Right lobe of liver (tissue), 6 donors: Measurements from ENCODE around the gene FOXP1. TPM values are rescaled to one million over a fixed set of nuclear protein-coding genes. Genes with fewer than 3 reads are reported as not detected.

Experiments
- ATAC-seq, 4 donors: fragments of 200-7000 bp; cut with Tn5 transposase; one replicate each; pipeline ENCODE4 v1.9.1; 2020; ENCODE audit warnings: mild to moderate bottlenecking in 4 of 4, moderate library complexity in 4 of 4
- DNase-seq, 3 donors: peaks; one replicate each; pipeline ENCODE4 v3.0.0-alpha.2; 2020
- H3K27ac ChIP-seq, 3 donors: fragments of 200-600 bp; one replicate each; pipeline ENCODE4 v1.8.0; 2022
- H3K27me3 ChIP-seq, 2 donors: fragments of 200-600 bp; one replicate each; pipeline ENCODE4 v1.8.0; 2022
- H3K36me3 ChIP-seq, 4 donors: fragments of 200-600 bp; sonication (generic) in 1 of 4; one replicate each; pipeline versions ENCODE4 v1.5.1 to v1.8.0; 2017 to 2022; ENCODE audit warnings: control low read depth in 1 of 4
- H3K4me1 ChIP-seq, 4 donors: fragments of 200-600 bp; sonication (generic) in 1 of 4; one replicate each; pipeline versions ENCODE4 v1.5.1 to v1.8.0; 2017 to 2022; ENCODE audit warnings: control low read depth in 1 of 4
- H3K4me3 ChIP-seq, 3 donors: fragments of 200-600 bp; one replicate each; pipeline ENCODE4 v1.8.0; 2022
- H3K9me3 ChIP-seq, 4 donors: fragments of 200-600 bp; sonication (generic) in 1 of 4; one replicate each; pipeline versions ENCODE4 v1.5.1 to v1.8.0; 2017 to 2022; ENCODE audit warnings: control low read depth in 1 of 4
- POLR2A ChIP-seq: fragments of 450-650 bp; IDR thresholded peaks from one replicate; pipeline ENCODE4 v1.6.1; 2017; ENCODE audit warnings: antibody characterized with exemption, mild to moderate bottlenecking
- WGBS: methylation state at CpG from one replicate; pipeline ENCODE4 v1.1.6; 2018; ENCODE audit warnings: low coverage, low lambda C conversion rate; ENCODE audit not compliant: insufficient coverage; ENCODE audit errors: missing lambda C conversion rate; 5-methylcytosine and 5-hydroxymethylcytosine counted together
- intact Hi-C, 2 donors: fragments of 100-400 bp; cut with DNase I; formaldehyde crosslinking; loops; one replicate each; pipeline versions ENCODE4 v1.11.2 to v1.14.1; 2022
- total RNA-seq, 6 experiments: library from RNA; depleted of rRNA in 2 of 6; stranded (reverse); fragments of >200 nt in 2 of 6; fragmentation: NEBNext Ultra II Directional in 3 of 6; extraction: Animal tissue kit (Norgen Biotek cat#: 25700) in 3 of 6; gene quantifications; one replicate each; pipeline versions ENCODE4 v1.1.0 to v1.2.4, GENCODE V29; 2016 to 2023
- TF ChIP-seq, protein P1 (sequence below), 4 donors: fragments of 200-600 bp in 3 of 4; fragments of 450-650 bp in 1 of 4; IDR thresholded peaks; one replicate each; pipeline versions ENCODE4 v1.5.1 to v1.8.0; 2016 to 2022; ENCODE audit warnings: antibody characterized with exemption in 4 of 4, mild to moderate bottlenecking in 2 of 4
- donor health status: DM: no; HTN: yes; CAD: no.
- donor health status: DM: no; HTN: no; CAD: no.
- donor health status: DM: no; HTN: no; CAD: no.
- donor health status: DM: no; HTN: yes; CAD: no.
- donor health status: DM: no; HTN: yes; CAD: no.

Gene FOXP1
- total RNA-seq, 6 experiments from 2014 or later: 26.7 to 47.7 (median 35.2) TPM

GRCh38 chr3:71348831-71349230 is 234.7 kb downstream of the FOXP1 start:
- no peaks in the 10 kb centered on the region for H3K27me3 ChIP-seq
- DNase-seq (no peak), ATAC-seq (no peak)
- peaks cover 0 to 8% (median 0%) of the 10 kb centered on the region in 4 donors for H3K4me1 ChIP-seq
- no peaks in the 10 kb centered on the region for H3K36me3 ChIP-seq
- no peak overlapping the region for H3K27ac ChIP-seq
- WGBS: 100% methylated on average over 2 of the region's 2 CpGs
- no peaks in the 10 kb centered on the region for H3K9me3 ChIP-seq
- TF ChIP-seq, protein P1, sequence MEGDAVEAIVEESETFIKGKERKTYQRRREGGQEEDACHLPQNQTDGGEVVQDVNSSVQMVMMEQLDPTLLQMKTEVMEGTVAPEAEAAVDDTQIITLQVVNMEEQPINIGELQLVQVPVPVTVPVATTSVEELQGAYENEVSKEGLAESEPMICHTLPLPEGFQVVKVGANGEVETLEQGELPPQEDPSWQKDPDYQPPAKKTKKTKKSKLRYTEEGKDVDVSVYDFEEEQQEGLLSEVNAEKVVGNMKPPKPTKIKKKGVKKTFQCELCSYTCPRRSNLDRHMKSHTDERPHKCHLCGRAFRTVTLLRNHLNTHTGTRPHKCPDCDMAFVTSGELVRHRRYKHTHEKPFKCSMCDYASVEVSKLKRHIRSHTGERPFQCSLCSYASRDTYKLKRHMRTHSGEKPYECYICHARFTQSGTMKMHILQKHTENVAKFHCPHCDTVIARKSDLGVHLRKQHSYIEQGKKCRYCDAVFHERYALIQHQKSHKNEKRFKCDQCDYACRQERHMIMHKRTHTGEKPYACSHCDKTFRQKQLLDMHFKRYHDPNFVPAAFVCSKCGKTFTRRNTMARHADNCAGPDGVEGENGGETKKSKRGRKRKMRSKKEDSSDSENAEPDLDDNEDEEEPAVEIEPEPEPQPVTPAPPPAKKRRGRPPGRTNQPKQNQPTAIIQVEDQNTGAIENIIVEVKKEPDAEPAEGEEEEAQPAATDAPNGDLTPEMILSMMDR (IDR thresholded peaks at IDR 0.05): no peak
- TF ChIP-seq POLR2A: no peak
- no peak overlapping the region for H3K4me3 ChIP-seq
- intact Hi-C loops: no loop called here

- TF ChIP-seq POLR2A: no peak
- TF ChIP-seq, protein P1 (IDR thresholded peaks at IDR 0.05): no peak
- no peaks in the 10 kb centered on the region for H3K36me3 ChIP-seq
- H3K4me1 ChIP-seq: peaks cover 0 to 8% (median 0%) of the 10 kb centered on the region in 4 donors
- H3K4me3 ChIP-seq: no peak overlapping the region
- no peak overlapping the region for H3K27ac ChIP-seq
- ATAC-seq (no peak), DNase-seq (no peak)
- intact Hi-C loops: no loop called here
- H3K27me3 ChIP-seq: no peaks in the 10 kb centered on the region
- no peaks in the 10 kb centered on the region for H3K9me3 ChIP-seq
- WGBS: 81% methylated on average over 8 of the region's 9 CpGs
Measured at GRCh38 chr3:71348001-71348632, 235.4 kb downstream of the FOXP1 start.

DNA sequence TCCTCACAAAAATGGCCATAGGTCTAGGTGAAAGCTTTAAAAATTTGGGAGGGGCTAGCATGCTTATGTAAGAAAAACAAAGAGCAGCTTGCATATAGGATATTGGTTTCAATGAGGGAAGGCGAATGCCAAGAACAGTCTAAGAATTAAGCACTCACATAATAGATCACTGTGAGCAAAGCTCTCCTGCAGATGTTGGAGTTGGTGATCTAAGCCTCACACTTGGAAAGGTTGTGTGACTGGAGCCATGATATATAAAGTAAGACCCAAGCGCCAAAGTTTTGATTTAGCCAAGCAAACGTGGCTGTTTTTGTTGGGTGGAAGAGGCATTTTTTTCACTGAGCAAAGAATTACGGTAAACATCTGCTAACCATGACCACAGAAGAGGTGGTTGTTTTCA is 237.5 kb downstream of the FOXP1 start:
- intact Hi-C loops: no loop called here
- ATAC-seq (no peak), DNase-seq (no peak)
- no peak for TF ChIP-seq POLR2A
- TF ChIP-seq, protein P1 (IDR thresholded peaks at IDR 0.05): no peak
- Histone ChIP-seq H3K36me3 (no peaks in the 10 kb centered on the region), H3K4me1 (peaks cover 0 to 2% (median 0%) of the 10 kb centered on the region in 4 donors), H3K4me3 (no peak overlapping the region), H3K27me3 (no peaks in the 10 kb centered on the region), H3K9me3 (no peaks in the 10 kb centered on the region), H3K27ac (no peak overlapping the region)
- WGBS: 93% methylated on average over 4 of the region's 4 CpGs

DNA sequence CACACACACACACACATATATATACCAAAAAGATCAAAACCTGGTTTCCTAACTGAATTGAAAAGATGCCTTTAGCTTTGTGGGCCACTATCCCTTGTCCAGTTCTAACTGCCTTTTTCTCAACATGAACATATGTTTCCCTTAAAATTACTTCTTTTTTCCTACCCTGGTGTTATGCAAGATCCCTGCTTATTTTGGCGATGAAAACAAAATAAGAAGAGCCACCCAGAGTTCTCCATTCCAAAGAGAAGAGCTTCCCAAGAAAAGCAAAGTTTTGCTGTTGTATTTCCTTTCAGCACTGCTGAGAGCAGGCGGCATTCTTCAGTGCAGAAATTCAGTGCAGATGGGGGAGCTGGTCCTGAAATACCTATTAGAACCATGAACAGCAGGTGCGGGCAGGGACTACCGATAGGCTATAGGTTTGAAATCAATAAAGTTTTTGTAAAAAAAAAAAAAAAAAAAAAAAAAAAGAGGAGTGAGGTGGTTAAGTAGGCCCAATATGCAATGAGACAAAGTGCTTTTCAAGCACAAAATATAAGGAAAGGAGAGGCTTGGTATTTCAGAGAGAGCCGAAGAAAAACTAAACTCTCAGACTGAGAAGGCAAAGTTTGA is 238.0 kb downstream of the FOXP1 start:
- TF ChIP-seq, protein P1 (IDR thresholded peaks at IDR 0.05): no peak
- no peak for TF ChIP-seq POLR2A
- ATAC-seq (no peak), DNase-seq (no peak)
- Histone ChIP-seq H3K4me1 (no peaks in the 10 kb centered on the region), H3K27ac (no peak overlapping the region), H3K4me3 (no peak overlapping the region), H3K27me3 (no peaks in the 10 kb centered on the region), H3K9me3 (no peaks in the 10 kb centered on the region), H3K36me3 (no peaks in the 10 kb centered on the region)
- intact Hi-C loops: no loop called here
- 89% methylated on average over 5 of the region's 5 CpGs for WGBS
